A549 (cell line): Measurements from ENCODE around the gene ZNF213. TPM values are rescaled to one million over a fixed set of nuclear protein-coding genes. Genes with fewer than 3 reads are reported as not detected.

Source experiments
- ATAC-seq, 2 experiments: fragments of 200-7000 bp in 1 of 2; fragments of >200 bp in 1 of 2; cut with Nextera tagmentation in 1 of 2; cut with Tn5 transposase in 1 of 2; 3 replicates each; pipeline versions ENCODE4 v1.8.0 to v1.9.1; 2018 to 2020; ENCODE audit warnings: mild to moderate bottlenecking in 1 of 2, moderate library complexity in 1 of 2
- CTCF ChIA-PET: fragments of 300-600 bp; sonication (Branson Sonifier 250); formaldehyde crosslinking; extraction: SDS; loops from one replicate; lab custom pipeline; 2021; ENCODE audit warnings: antibody characterized with exemption, inconsistent platforms; lab: Yijun Ruan, JAX
- POLR2A ChIA-PET: fragments of 350-600 bp; formaldehyde crosslinking; extraction: SDS; loops from one replicate; lab custom pipeline; 2021; ENCODE audit warnings: antibody characterized with exemption, inconsistent platforms; lab: Yijun Ruan, JAX
- DNase-seq, 2 experiments: peaks; one replicate each; pipeline versions ENCODE4 v3.0.0 to v3.0.0-alpha.2; 2011 to 2016; ENCODE audit warnings: low read depth in 1 of 2, low spot score in 1 of 2
- FAIRE-seq: peaks from 2 replicates; lab custom pipeline; 2011; peaks lifted over from hg19 to GRCh38; lab: Jason Lieb, UNC
- H3K27ac ChIP-seq, 2 experiments: fragments of >200 bp; sonication (Bioruptor Twin); formaldehyde crosslinking; 3 replicates each; pipeline ENCODE4 v1.5.1; 2016 to 2017
- H3K4me1 ChIP-seq: fragments of >200 bp; sonication (Bioruptor Twin); formaldehyde crosslinking; 3 replicates; pipeline ENCODE4 v1.6.1; 2016
- H3K4me2 ChIP-seq: fragments of >200 bp; sonication (Bioruptor Twin); formaldehyde crosslinking; 3 replicates; pipeline ENCODE4 v1.6.1; 2016
- H3K4me3 ChIP-seq: fragments of >200 bp; sonication (Bioruptor Twin); formaldehyde crosslinking; 3 replicates; pipeline ENCODE4 v1.5.1; 2016
- H3K9me3 ChIP-seq: fragments of >200 bp; sonication (Bioruptor Twin); formaldehyde crosslinking; 3 replicates; pipeline ENCODE4 v1.6.1; 2016
- BCL3 ChIP-seq: fragments of >200 bp; sonication (Bioruptor Twin); formaldehyde crosslinking; IDR thresholded peaks from 3 replicates; pipeline ENCODE4 v1.6.1; 2016
- BHLHE40 ChIP-seq: IDR thresholded peaks from 2 replicates; pipeline ENCODE4 v1.6.1; 2012; ENCODE audit warnings: low read depth, low read length, inconsistent platforms
- CEBPB ChIP-seq, 2 experiments: fragments of >200 bp in 1 of 2; sonication (Bioruptor Twin) in 1 of 2; formaldehyde crosslinking in 1 of 2; IDR thresholded peaks; 2 replicates each; pipeline ENCODE4 v1.6.1; 2012 to 2016
- CHD2 ChIP-seq: fragments of 150-350 bp; IDR thresholded peaks from 2 replicates; pipeline ENCODE4 v1.6.1; 2014; ENCODE audit warnings: low read length; ENCODE audit not compliant: partially characterized antibody
- E2F6 ChIP-seq: IDR thresholded peaks from 2 replicates; pipeline ENCODE4 v1.6.1; 2012; ENCODE audit warnings: low read depth, borderline replicate concordance
- FOSB ChIP-seq: fragments of 250-450 bp; sonication (Bioruptor Pico); IDR thresholded peaks from 2 replicates; pipeline ENCODE4 v1.5.0; 2020; ENCODE audit warnings: mild to moderate bottlenecking, moderate library complexity
- HOXB5 ChIP-seq: fragments of 250-450 bp; sonication (Bioruptor Pico); IDR thresholded peaks from 2 replicates; pipeline ENCODE4 v1.5.0; 2020; ENCODE audit warnings: mild to moderate bottlenecking, moderate library complexity
- JUN ChIP-seq, 2 experiments: fragments of >200 bp; sonication (Bioruptor Twin); formaldehyde crosslinking; IDR thresholded peaks; 2 replicates in 1 of 2; 3 replicates in 1 of 2; pipeline ENCODE4 v1.6.1; 2016 to 2017
- KDM5A ChIP-seq: fragments of 200-600 bp; sonication (generic); IDR thresholded peaks from 2 replicates; pipeline ENCODE4 v1.6.1; 2016; ENCODE audit warnings: antibody characterized with exemption, mild to moderate bottlenecking
- MAX ChIP-seq: IDR thresholded peaks from 2 replicates; pipeline ENCODE4 v1.6.1; 2012
- MAZ ChIP-seq: fragments of 150-350 bp; IDR thresholded peaks from 2 replicates; pipeline ENCODE4 v1.6.1; 2014; ENCODE audit warnings: antibody characterized with exemption, low read depth, low read length, borderline replicate concordance
- MYC ChIP-seq: IDR thresholded peaks from 2 replicates; pipeline ENCODE4 v1.6.1; 2012; ENCODE audit warnings: mild to moderate bottlenecking, inconsistent platforms, low read length, improper control_type of control experiment, borderline replicate concordance
- NPAS2 ChIP-seq: fragments of 250-450 bp; sonication (Bioruptor Pico); IDR thresholded peaks from 2 replicates; pipeline ENCODE4 v1.8.0; 2022; ENCODE audit warnings: mild to moderate bottlenecking, moderate library complexity, borderline replicate concordance
- PHF8 ChIP-seq: fragments of 200-600 bp; sonication (generic); IDR thresholded peaks from 2 replicates; pipeline ENCODE4 v1.6.1; 2016; ENCODE audit warnings: low read depth, mild to moderate bottlenecking, antibody characterized with exemption, moderate library complexity, borderline replicate concordance
- POLR2A ChIP-seq: IDR thresholded peaks from 2 replicates; pipeline ENCODE4 v1.6.1; 2012; ENCODE audit warnings: mild to moderate bottlenecking, low read length
- RCOR1 ChIP-seq: fragments of 150-350 bp; IDR thresholded peaks from 2 replicates; pipeline ENCODE4 v1.6.1; 2014; ENCODE audit warnings: antibody characterized with exemption, low read length, low read depth
- RNF2 ChIP-seq: fragments of 200-600 bp; sonication (generic); IDR thresholded peaks from 2 replicates; pipeline ENCODE4 v1.6.1; 2016; ENCODE audit warnings: low read depth, mild to moderate bottlenecking, antibody characterized with exemption, moderate library complexity, borderline replicate concordance
- SMC3 ChIP-seq: fragments of >200 bp; sonication (Bioruptor Twin); formaldehyde crosslinking; IDR thresholded peaks from 3 replicates; pipeline ENCODE4 v1.6.1; 2018; ENCODE audit warnings: inconsistent platforms
- SREBF2 ChIP-seq: fragments of 450-650 bp; IDR thresholded peaks from 2 replicates; pipeline ENCODE4 v1.6.1; 2014; ENCODE audit warnings: mild to moderate bottlenecking, moderate library complexity
- ZC3H11A ChIP-seq: fragments of 450-650 bp; IDR thresholded peaks from 2 replicates; pipeline ENCODE4 v1.6.1; 2014; ENCODE audit warnings: antibody characterized with exemption, mild to moderate bottlenecking
- ZNF302 ChIP-seq: fragments of 250-450 bp; sonication (Bioruptor Pico); IDR thresholded peaks from 2 replicates; pipeline ENCODE4 v1.9.0; 2021; ENCODE audit warnings: inconsistent platforms, mild to moderate bottlenecking, moderate library complexity
- WGBS: methylation state at CpG from one replicate; pipeline ENCODE4 v1.1.6; 2017; ENCODE audit errors: missing lambda C conversion rate; 5-methylcytosine and 5-hydroxymethylcytosine counted together
- polyA plus RNA-seq, 4 experiments: library from polyadenylated mRNA; depleted of rRNA in 3 of 4; stranded (reverse); fragments of >200 nt; fragmentation: RNase III in 1 of 4; extraction: RNeasy Plus Mini Kit Qiagen cat#74134 plus additional on column Dnase treatment in 1 of 4; gene quantifications; 2 replicates in 3 of 4; 3 replicates in 1 of 4; pipeline ENCODE4 v1.2.3, GENCODE V29; 2011 to 2017

The ZNF213 gene
- polyA plus RNA-seq, 2 of the 4 experiments (the other 2 are of a cell fraction): 0.72 to 6.1 TPM

GRCh38 chr16:3106205-3106928 is 28.5 kb upstream of the ZNF213 start (continued):
- TF ChIP-seq E2F6: peak; percentile 71

DNA sequence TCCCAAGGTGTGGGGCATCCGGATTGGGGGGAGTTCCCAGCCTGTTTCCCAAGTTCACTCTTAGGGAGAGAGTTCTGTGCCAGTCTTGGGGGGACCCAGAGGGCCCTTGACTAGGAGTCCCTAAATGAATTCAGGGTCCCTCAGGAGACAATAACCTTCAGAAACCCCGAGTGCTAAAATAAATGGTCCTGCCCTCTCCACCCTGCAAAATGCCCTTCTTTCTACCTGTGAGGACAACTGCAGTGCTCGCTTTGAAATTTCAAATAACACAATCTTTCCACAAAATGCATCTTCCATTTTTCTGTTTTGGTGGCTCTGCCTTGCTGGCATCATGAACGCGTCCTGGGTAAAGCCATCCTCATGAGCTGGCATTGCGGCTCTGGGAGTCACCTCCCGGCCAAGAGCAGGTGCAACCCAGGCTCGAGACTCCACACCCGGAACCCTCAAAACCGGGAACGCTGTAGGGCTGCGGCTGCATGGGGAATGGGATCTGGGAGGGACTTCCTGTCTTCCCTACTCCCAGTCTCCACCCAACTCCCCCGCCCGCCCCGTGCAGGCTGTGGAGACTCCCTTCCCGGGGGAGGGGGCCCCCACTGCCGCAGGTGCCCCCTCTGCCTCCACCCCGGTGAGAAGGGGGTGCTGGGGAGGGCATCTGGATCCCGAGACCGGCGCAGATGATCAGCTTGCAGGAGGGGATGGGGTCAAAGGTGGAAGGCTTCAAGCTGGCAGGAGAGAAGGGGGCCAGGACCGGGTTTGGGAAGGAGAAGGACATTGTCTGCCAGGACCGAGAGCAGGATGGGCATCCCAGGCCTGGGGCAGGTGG is 22.6 kb upstream of the ZNF213 start, which contains the start of gene ZNF205:
TSS of gene ZNF205 (plus strand) at position 529 of the 823 bp plus-strand sequence. CDS start 845 bp downstream, outside the sequence.
- Histone ChIP-seq H3K4me1 (peaks cover 18% of the 10 kb centered on the region), H3K27ac (peak within 1 kb of the TSS; percentile 90 to 96), H3K9me3 (no peaks in the 10 kb centered on the region), H3K4me2 (peak within 1 kb of the TSS; percentile 87), H3K4me3 (peak within 1 kb of the TSS; percentile 84)
- TF ChIP-seq BHLHE40 (0 out of 2 replicates have a peak, but pooled peaks have one; percentile 21), CHD2 (no peak), MYC (0 out of 2 replicates have a peak, but pooled peaks have one; percentile 65), MAX (peak; percentile 78), ZC3H11A (0 out of 2 replicates have a peak, but pooled peaks have one; percentile 7), POLR2A (peak; percentile 39; the same call in 1 of the 2 replicates), HOXB5 (CRISPR knock-in tag) (no peak), MAZ (peak; percentile 91; the same call in 1 of the 2 replicates), KDM5A (peak; percentile 55; the same call in 1 of the 2 replicates), SMC3 (peak; percentile 8; the same call in 1 of the 3 replicates), BCL3 (peak; percentile 48; the same call in 2 of the 3 replicates), SREBF2 (no peak), PHF8 (peak; percentile 32; the same call in 1 of the 2 replicates), RCOR1 (no peak), RNF2 (no peak), FOSB (CRISPR knock-in tag) (no peak), JUN (IDR thresholded peaks at IDR 0.05) (peak in 1 of 2 experiments; percentile 72; a peak in 3 of 5 replicates)
- ATAC-seq: peak; percentile 95 to 98
- no peak for FAIRE-seq
- ChIA-PET CTCF (interaction anchor here (0.9 to 6.5 kb wide), 7 partner anchors 10 to 80 kb away, joined by 3 to 46 read pairs (median 10); no protein-coding TSS in a partner anchor), POLR2A (interaction anchor here (0.5 to 2.1 kb wide), 4 partner anchors 10 to 23 kb away, joined by 3 to 10 read pairs (median 6); partner anchors contain the start of gene ZNF213)
- WGBS: 9% methylated on average over 11 of the region's 23 CpGs
- DNase-seq: peak; percentile 85 to 94

- peak overlapping the region; percentile 90 to 96 for H3K27ac ChIP-seq
- FAIRE-seq (no peak), ATAC-seq (peak in 1 of 2 experiments; percentile 15; a peak in 3 of 6 replicates)
Observed at GRCh38 chr16:3112881-3113574, 21.8 kb upstream of the ZNF213 start.

More at GRCh38 chr16:3112881-3113574, 21.8 kb upstream of the ZNF213 start:
- Histone ChIP-seq H3K4me2 (peak overlapping the region; percentile 87), H3K9me3 (no peaks in the 10 kb centered on the region), H3K4me3 (peak overlapping the region; percentile 84), H3K4me1 (peaks cover 18% of the 10 kb centered on the region)
- TF ChIP-seq ZNF302 (CRISPR knock-in tag): no peak
- no peak for TF ChIP-seq CEBPB (IDR thresholded peaks at IDR 0.05)
- no peak for TF ChIP-seq MAX
- no peak for TF ChIP-seq NPAS2 (CRISPR knock-in tag)
- POLR2A ChIA-PET: interaction anchor here (1.0 to 2.1 kb wide), 3 partner anchors 15 to 22 kb away, joined by 3 to 10 read pairs (median 5); partner anchors contain the start of gene ZNF213
- no peak for DNase-seq
- CTCF ChIA-PET: interaction anchor here (0.9 to 6.5 kb wide), 7 partner anchors 9 to 81 kb away, joined by 3 to 46 read pairs (median 18); no protein-coding TSS in a partner anchor
- 28% methylated on average over 19 of the region's 19 CpGs for WGBS
